DOHH2 (cell line): ENCODE data around the gene SARS1.

ENCODE experiments used
- H3F3A ChIP-seq: fragments of 200-600 bp; sonication (generic), shearing (Covaris generic); 2 replicates; pipeline ENCODE4 v1.6.0; 2016; ENCODE audit warnings: antibody characterized with exemption, mild to moderate bottlenecking; ENCODE audit not compliant: control insufficient read depth, insufficient read depth
- H3K27ac ChIP-seq: fragments of 200-600 bp; sonication (generic); 2 replicates; pipeline ENCODE4 v1.5.1; 2014; ENCODE audit warnings: low read depth, mild to moderate bottlenecking, low read length, moderate library complexity
- H3K27me3 ChIP-seq: fragments of 200-600 bp; sonication (generic); 2 replicates; pipeline ENCODE4 v1.6.1; 2014; ENCODE audit warnings: mild to moderate bottlenecking, low read length, mixed read lengths; ENCODE audit not compliant: control insufficient read depth
- H3K36me3 ChIP-seq: fragments of 200-600 bp; sonication (generic); 2 replicates; pipeline ENCODE4 v1.6.1; 2014; ENCODE audit warnings: mild to moderate bottlenecking, low read length, moderate library complexity, mixed read lengths; ENCODE audit not compliant: control insufficient read depth
- H3K4me1 ChIP-seq: fragments of 200-600 bp; sonication (generic); 2 replicates; pipeline ENCODE4 v1.6.1; 2014; ENCODE audit warnings: mild to moderate bottlenecking, low read length, mixed read lengths; ENCODE audit not compliant: control insufficient read depth
- H3K4me2 ChIP-seq: fragments of 200-600 bp; sonication (generic); 2 replicates; pipeline ENCODE4 v1.6.0; 2014; ENCODE audit warnings: mild to moderate bottlenecking, low read length, moderate library complexity
- H3K4me3 ChIP-seq: fragments of 200-600 bp; sonication (generic); 2 replicates; pipeline ENCODE4 v1.5.1; 2014; ENCODE audit warnings: mild to moderate bottlenecking, low read length, mixed read lengths
- H3K79me2 ChIP-seq: fragments of 200-600 bp; sonication (generic); 2 replicates; pipeline ENCODE4 v1.6.1; 2014; ENCODE audit warnings: mild to moderate bottlenecking, low read length, mixed read lengths; ENCODE audit not compliant: control insufficient read depth
- H3K9me2 ChIP-seq: fragments of 200-600 bp; sonication (generic); replicated peaks from 2 replicates; pipeline ENCODE4 v1.6.1; 2014; ENCODE audit warnings: mild to moderate bottlenecking, low read length, mixed read lengths; ENCODE audit not compliant: control insufficient read depth
- H3K9me3 ChIP-seq: fragments of 200-600 bp; sonication (generic); 2 replicates; pipeline ENCODE4 v1.6.1; 2014; ENCODE audit warnings: antibody characterized with exemption, low read length, mixed read lengths; ENCODE audit not compliant: control insufficient read depth, insufficient read depth
- H4K20me1 ChIP-seq: fragments of 200-600 bp; sonication (generic); 2 replicates; pipeline ENCODE4 v1.6.0; 2014; ENCODE audit warnings: low read depth, mild to moderate bottlenecking, antibody characterized with exemption, low read length, moderate library complexity; ENCODE audit not compliant: control insufficient read depth, insufficient read depth
- CTCF ChIP-seq: fragments of 200-600 bp; sonication (generic); IDR thresholded peaks from one replicate; pipeline ENCODE4 v1.5.1; 2014; ENCODE audit warnings: antibody characterized with exemption, mild to moderate bottlenecking, low read depth, low read length; ENCODE audit not compliant: poor library complexity, severe bottlenecking
- EZH2phosphoT487 ChIP-seq: fragments of 200-600 bp; sonication (generic); IDR thresholded peaks from 2 replicates; pipeline ENCODE4 v1.6.1; 2017; ENCODE audit warnings: borderline replicate concordance, mild to moderate bottlenecking, antibody characterized with exemption, low read length, moderate library complexity, mixed read lengths

The SARS1 gene

GRCh38 chr1:109252893-109253802 lies 39.4 kb downstream of the SARS1 start:
- Histone ChIP-seq H3K4me2 (peak overlapping the region; percentile 62), H4K20me1 (no peaks in the 10 kb centered on the region), H3K4me3 (peak overlapping the region; percentile 55), H3K27me3 (peaks cover 13% of the 10 kb centered on the region), H3K4me1 (peaks cover 28% of the 10 kb centered on the region), H3K9me3 (no peaks in the 10 kb centered on the region), H3K36me3 (no peaks in the 10 kb centered on the region), H3K9me2 (no peaks in the 10 kb centered on the region), H3K79me2 (no peaks in the 10 kb centered on the region), H3K27ac (no peak overlapping the region), H3F3A (no peaks in the 10 kb centered on the region)
- TF ChIP-seq CTCF (no peak), EZH2phosphoT487 (no peak)

- Histone ChIP-seq H3K9me2 (no peaks in the 10 kb centered on the region), H3K27ac (no peak overlapping the region), H4K20me1 (no peaks in the 10 kb centered on the region), H3K9me3 (no peaks in the 10 kb centered on the region), H3K4me2 (peak overlapping the region; percentile 62), H3K4me1 (peaks cover 25% of the 10 kb centered on the region), H3K36me3 (no peaks in the 10 kb centered on the region), H3K79me2 (no peaks in the 10 kb centered on the region), H3K4me3 (peak overlapping the region; percentile 55), H3F3A (no peaks in the 10 kb centered on the region), H3K27me3 (peaks cover 6% of the 10 kb centered on the region)
- TF ChIP-seq CTCF (no peak), EZH2phosphoT487 (no peak)
Measured at GRCh38 chr1:109253803-109254620, 40.3 kb downstream of the SARS1 start.

GRCh38 chr1:109254621-109255096 lies 40.9 kb downstream of the SARS1 start:
- H3K27me3 ChIP-seq = peaks cover 6% of the 10 kb centered on the region
- no peak overlapping the region for H3K4me2 ChIP-seq
- H3K79me2 ChIP-seq = no peaks in the 10 kb centered on the region
- TF ChIP-seq CTCF (no peak), EZH2phosphoT487 (no peak)
- no peaks in the 10 kb centered on the region for H3K9me3 ChIP-seq
- no peaks in the 10 kb centered on the region for H3K36me3 ChIP-seq
- H4K20me1 ChIP-seq = no peaks in the 10 kb centered on the region
- H3K4me3 ChIP-seq = no peak overlapping the region
- no peak overlapping the region for H3K27ac ChIP-seq
- no peaks in the 10 kb centered on the region for H3F3A ChIP-seq
- peaks cover 22% of the 10 kb centered on the region for H3K4me1 ChIP-seq
- H3K9me2 ChIP-seq = no peaks in the 10 kb centered on the region
